HG03175 (cell line): Measurements from ENCODE around the gene C1orf226.
"Not testable (repeated sequence)": the region's sequence is repeated elsewhere in the genome, so short reads cannot be mapped to it uniquely, and the experiment has no call there.

Experiments used
- ATAC-seq: cut with Tn5 transposase; IDR thresholded peaks from one replicate; pipeline ENCODE4 v1.9.1; 2021; ENCODE audit warnings: mild to moderate bottlenecking, moderate library complexity; ENCODE audit not compliant: unreplicated experiment

The C1orf226 gene

GRCh38 chr1:162404550-162405160 lies 23.1 kb downstream of the C1orf226 start:
- no peak for ATAC-seq

GRCh38 chr1:162405800-162406199 lies 24.3 kb downstream of the C1orf226 start:
- ATAC-seq, result no peak

GRCh38 chr1:162406811-162407210 lies 25.3 kb downstream of the C1orf226 start:
- no peak for ATAC-seq

- no peak for ATAC-seq
Observed at GRCh38 chr1:162407539-162407938, 26.0 kb downstream of the C1orf226 start.

- ATAC-seq, result no peak
Observed at GRCh38 chr1:162412002-162412401, 30.5 kb downstream of the C1orf226 start, which contains the start of gene SH2D1B. TSS of gene SH2D1B (minus strand) at chr1:162412136. CDS start at chr1:162412016, 120 bp downstream.

- no peak for ATAC-seq
Observed at GRCh38 chr1:162416215-162416614, 34.7 kb downstream of the C1orf226 start.

- no peak for ATAC-seq
Observed at GRCh38 chr1:162416909-162417308, 35.4 kb downstream of the C1orf226 start.

- no peak for ATAC-seq
Observed at GRCh38 chr1:162417650-162418049, 36.1 kb downstream of the C1orf226 start.

- ATAC-seq, result not testable (repeated sequence)
Observed at GRCh38 chr1:162418584-162418983, 37.1 kb downstream of the C1orf226 start.

- not testable (repeated sequence) for ATAC-seq
Observed at GRCh38 chr1:162419450-162419931, 38.0 kb downstream of the C1orf226 start.

GRCh38 chr1:162420120-162420519 lies 38.6 kb downstream of the C1orf226 start:
- no peak for ATAC-seq

GRCh38 chr1:162421258-162422164 lies 40.0 kb downstream of the C1orf226 start:
- ATAC-seq, result no peak

GRCh38 chr1:162422662-162423375 lies 41.3 kb downstream of the C1orf226 start:
- ATAC-seq, result no peak

- ATAC-seq, result no peak
Observed at GRCh38 chr1:162430583-162430982, 49.1 kb downstream of the C1orf226 start.

- not testable (repeated sequence) for ATAC-seq
Observed at GRCh38 chr1:162432977-162433713, 51.6 kb downstream of the C1orf226 start.
